Smooth muscle cell (in vitro differentiated cells): ENCODE measurements around the gene QRICH2. TPM values are rescaled to one million over a fixed set of nuclear protein-coding genes. Genes with fewer than 3 reads are reported as not detected.

Experiments used
- DNase-seq: peaks from one replicate; lab custom pipeline; 2025; ENCODE audit not compliant: unreplicated experiment; lab: John Stamatoyannopoulos, UW
- H2AFZ ChIP-seq: fragments of 200-600 bp; sonication (generic); 2 replicates; pipeline ENCODE4 v1.6.0; 2016; ENCODE audit warnings: antibody characterized with exemption, low read depth, mild to moderate bottlenecking
- H3F3A ChIP-seq: fragments of 200-600 bp; sonication (generic); 2 replicates; pipeline ENCODE4 v1.6.0; 2017; ENCODE audit warnings: antibody characterized with exemption, low read depth
- H3K27ac ChIP-seq: fragments of 200-600 bp; sonication (generic); 2 replicates; pipeline ENCODE4 v1.5.1; 2016; ENCODE audit warnings: low read depth, mild to moderate bottlenecking
- H3K27me3 ChIP-seq: fragments of 200-600 bp; sonication (generic); 2 replicates; pipeline ENCODE4 v1.6.1; 2016; ENCODE audit warnings: low read depth, mild to moderate bottlenecking
- H3K36me3 ChIP-seq: fragments of 200-600 bp; sonication (generic); 2 replicates; pipeline ENCODE4 v1.5.1; 2016; ENCODE audit warnings: low read depth
- H3K4me1 ChIP-seq: fragments of 200-600 bp; sonication (generic); 2 replicates; pipeline ENCODE4 v1.5.1; 2016; ENCODE audit warnings: low read depth
- H3K4me2 ChIP-seq: fragments of 200-600 bp; sonication (generic); 2 replicates; pipeline ENCODE4 v1.6.0; 2016; ENCODE audit warnings: mild to moderate bottlenecking
- H3K4me3 ChIP-seq: fragments of 200-600 bp; sonication (generic); 2 replicates; pipeline ENCODE4 v1.5.1; 2016; ENCODE audit warnings: mild to moderate bottlenecking
- H3K79me2 ChIP-seq: fragments of 200-600 bp; sonication (generic); 2 replicates; pipeline ENCODE4 v1.6.0; 2016; ENCODE audit warnings: low read depth, mild to moderate bottlenecking
- H3K9ac ChIP-seq: fragments of 200-600 bp; sonication (generic); 2 replicates; pipeline ENCODE4 v1.6.0; 2016; ENCODE audit warnings: low read depth
- H3K9me3 ChIP-seq: fragments of 200-600 bp; sonication (generic); replicated peaks from 2 replicates; pipeline ENCODE4 v1.5.1; 2016; ENCODE audit warnings: low read depth
- H4K20me1 ChIP-seq: fragments of 200-600 bp; sonication (generic); 2 replicates; pipeline ENCODE4 v1.6.0; 2016; ENCODE audit warnings: low read depth
- WGBS: methylation state at CpG from one replicate; pipeline ENCODE4 v1.1.7; 2016; ENCODE audit warnings: low lambda C conversion rate; 5-methylcytosine and 5-hydroxymethylcytosine counted together
- polyA plus RNA-seq: library from polyadenylated mRNA; unstranded; fragments of >200 nt; fragmentation: Nextera tagmentation; extraction: Ambion mirVana; gene quantifications from 2 replicates; pipeline ENCODE4 v1.2.1, GENCODE V29; 2016
- total RNA-seq: library from RNA; depleted of rRNA; stranded (reverse); fragments of >200 nt; gene quantifications from 2 replicates; pipeline ENCODE4 v1.2.3, GENCODE V29; 2014
- TF ChIP-seq, protein P1 (sequence below): fragments of 200-600 bp; sonication (generic); IDR thresholded peaks from 2 replicates; pipeline ENCODE4 v1.5.1; 2017; ENCODE audit warnings: borderline replicate concordance, mild to moderate bottlenecking, antibody characterized with exemption; ENCODE audit not compliant: insufficient read depth, poor library complexity, severe bottlenecking

Gene QRICH2
- total and polyA plus RNA-seq, 2 experiments from 2014 or later, result 1.2 to 1.5 TPM

- Histone ChIP-seq H3K4me3 (no peak overlapping the region), H3K27me3 (no peaks in the 10 kb centered on the region), H3K27ac (no peak overlapping the region), H3K79me2 (peaks cover 11% of the 10 kb centered on the region), H3K4me1 (peaks cover 6% of the 10 kb centered on the region), H2AFZ (no peak overlapping the region), H4K20me1 (peaks cover 19% of the 10 kb centered on the region), H3K4me2 (no peak overlapping the region), H3K9me3 (no peaks in the 10 kb centered on the region), H3K36me3 (no peaks in the 10 kb centered on the region), H3F3A (no peaks in the 10 kb centered on the region), H3K9ac (no peak overlapping the region)
- DNase-seq, result no peak
- TF ChIP-seq, protein P1, sequence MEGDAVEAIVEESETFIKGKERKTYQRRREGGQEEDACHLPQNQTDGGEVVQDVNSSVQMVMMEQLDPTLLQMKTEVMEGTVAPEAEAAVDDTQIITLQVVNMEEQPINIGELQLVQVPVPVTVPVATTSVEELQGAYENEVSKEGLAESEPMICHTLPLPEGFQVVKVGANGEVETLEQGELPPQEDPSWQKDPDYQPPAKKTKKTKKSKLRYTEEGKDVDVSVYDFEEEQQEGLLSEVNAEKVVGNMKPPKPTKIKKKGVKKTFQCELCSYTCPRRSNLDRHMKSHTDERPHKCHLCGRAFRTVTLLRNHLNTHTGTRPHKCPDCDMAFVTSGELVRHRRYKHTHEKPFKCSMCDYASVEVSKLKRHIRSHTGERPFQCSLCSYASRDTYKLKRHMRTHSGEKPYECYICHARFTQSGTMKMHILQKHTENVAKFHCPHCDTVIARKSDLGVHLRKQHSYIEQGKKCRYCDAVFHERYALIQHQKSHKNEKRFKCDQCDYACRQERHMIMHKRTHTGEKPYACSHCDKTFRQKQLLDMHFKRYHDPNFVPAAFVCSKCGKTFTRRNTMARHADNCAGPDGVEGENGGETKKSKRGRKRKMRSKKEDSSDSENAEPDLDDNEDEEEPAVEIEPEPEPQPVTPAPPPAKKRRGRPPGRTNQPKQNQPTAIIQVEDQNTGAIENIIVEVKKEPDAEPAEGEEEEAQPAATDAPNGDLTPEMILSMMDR, result no peak
- WGBS, result 99% methylated on average over 7 of the region's 7 CpGs
Observed at GRCh38 chr17:76336756-76337412, 28.8 kb upstream of the QRICH2 start.

GRCh38 chr17:76335716-76336381, 27.8 kb upstream of the QRICH2 start:
- peaks cover 19% of the 10 kb centered on the region for H4K20me1 ChIP-seq
- TF ChIP-seq, protein P1, result no peak
- H3K4me1 ChIP-seq, result peaks cover 6% of the 10 kb centered on the region
- no peaks in the 10 kb centered on the region for H3K27me3 ChIP-seq
- H3K36me3 ChIP-seq, result no peaks in the 10 kb centered on the region
- no peak overlapping the region for H2AFZ ChIP-seq
- no peak overlapping the region for H3K4me2 ChIP-seq
- no peak overlapping the region for H3K9ac ChIP-seq
- 98% methylated on average over 9 of the region's 9 CpGs for WGBS
- DNase-seq, result no peak
- H3F3A ChIP-seq, result no peaks in the 10 kb centered on the region
- H3K4me3 ChIP-seq, result no peak overlapping the region
- H3K27ac ChIP-seq, result no peak overlapping the region
- no peaks in the 10 kb centered on the region for H3K9me3 ChIP-seq
- H3K79me2 ChIP-seq, result peaks cover 11% of the 10 kb centered on the region

- Histone ChIP-seq H4K20me1 (peaks cover 19% of the 10 kb centered on the region), H3K79me2 (peaks cover 7% of the 10 kb centered on the region), H3K9ac (no peak overlapping the region), H3K27me3 (no peaks in the 10 kb centered on the region), H3F3A (no peaks in the 10 kb centered on the region), H3K27ac (no peak overlapping the region), H3K4me1 (peaks cover 6% of the 10 kb centered on the region), H2AFZ (no peak overlapping the region), H3K9me3 (no peaks in the 10 kb centered on the region), H3K4me3 (no peak overlapping the region), H3K4me2 (no peak overlapping the region), H3K36me3 (no peaks in the 10 kb centered on the region)
- DNase-seq, result no peak
- TF ChIP-seq, protein P1, result no peak
- WGBS, result 95% methylated on average over 11 of the region's 11 CpGs
Observed at GRCh38 chr17:76333673-76334505, 25.8 kb upstream of the QRICH2 start.
